NCI-H1417 treated with DMSO at 0.1 percent for 48 hours (cell line): ENCODE results near the gene CDH15.
"Not testable (repeated sequence)": the region's sequence is repeated elsewhere in the genome, so short reads cannot be mapped to it uniquely, and the experiment has no call there.

Source experiments
- DNase-seq: peaks from one replicate; lab custom pipeline; 2025; lab: John Stamatoyannopoulos, UW

The CDH15 gene

GRCh38 chr16:89187770-89188392 lies 16.3 kb downstream of the CDH15 start:
- DNase-seq: no peak

- DNase-seq: not testable (repeated sequence)
Observed at GRCh38 chr16:89188471-89189357, 17.2 kb downstream of the CDH15 start.

- DNase-seq: no peak
Observed at GRCh38 chr16:89189358-89190025, 17.9 kb downstream of the CDH15 start.

GRCh38 chr16:89190150-89190958 lies 18.8 kb downstream of the CDH15 start:
- no peak for DNase-seq

- DNase-seq: no peak
Observed at GRCh38 chr16:89191033-89191900, 19.7 kb downstream of the CDH15 start.

- DNase-seq: no peak
Observed at GRCh38 chr16:89191901-89192185, 20.3 kb downstream of the CDH15 start.

- DNase-seq: not testable (repeated sequence)
Observed at GRCh38 chr16:89192186-89192955, 20.8 kb downstream of the CDH15 start.

GRCh38 chr16:89192956-89193575 lies 21.5 kb downstream of the CDH15 start:
- no peak for DNase-seq

- no peak for DNase-seq
Observed at GRCh38 chr16:89193576-89194293, 22.2 kb downstream of the CDH15 start.

GRCh38 chr16:89194340-89195311 lies 23.1 kb downstream of the CDH15 start:
- DNase-seq: no peak

- DNase-seq: no peak
Observed at GRCh38 chr16:89195521-89196171, 24.1 kb downstream of the CDH15 start.

- DNase-seq: no peak
Observed at GRCh38 chr16:89197033-89197632, 25.6 kb downstream of the CDH15 start.

GRCh38 chr16:89197633-89198416 lies 26.3 kb downstream of the CDH15 start:
- DNase-seq: no peak

- DNase-seq: no peak
Observed at GRCh38 chr16:89198417-89199240, 27.1 kb downstream of the CDH15 start.
